Measurements from ENCODE around the gene HHIPL1. TPM values are rescaled to one million over a fixed set of nuclear protein-coding genes. Genes with fewer than 3 reads are reported as not detected.

HHIPL1 gene
- total RNA-seq, 1 experiment from 2014 or later, result 0.06 TPM

GRCh38 chr14:99602054-99602787 is 42.7 kb upstream of the HHIPL1 start:
- ChIA-PET CTCF (interaction anchor here (1.0 kb wide), 1 partner anchor 15 kb away, joined by 3 read pairs; no protein-coding TSS in a partner anchor), POLR2A (ENCODE audit: low non-redundant PET) (no interaction called here)
- BruUV-seq (replicated peaks), result TSS peak; percentile 40
- Histone ChIP-seq H3K4me1 (ENCODE audit: insufficient read depth, low read length, poor library complexity, severe bottlenecking) (peaks cover 24% of the 10 kb centered on the region), H3K4me3 (ENCODE audit: low read depth, low read length, poor library complexity, severe bottlenecking) (peak overlapping the region; percentile 85), H3K9me3 (ENCODE audit: low read depth, low read length, poor library complexity, severe bottlenecking) (no peaks in the 10 kb centered on the region), H3K27ac (ENCODE audit: low read depth, low read length, poor library complexity, severe bottlenecking) (peak overlapping the region; percentile 45), H3K27me3 (replicated peaks; ENCODE audit: insufficient read depth, low read depth, low read length, poor library complexity) (no peaks in the 10 kb centered on the region), H3K36me3 (ENCODE audit: insufficient read depth, low read length, poor library complexity, severe bottlenecking) (no peaks in the 10 kb centered on the region)
- TF ChIP-seq EZH2 (IDR thresholded peaks at IDR 0.05; ENCODE audit: borderline replicate concordance, low read depth, low read length, poor library complexity, severe bottlenecking) (no peak), CTCF (conservative IDR thresholded peaks at IDR 0.05; ENCODE audit: low read depth, low read length) (no peak)
- intact Hi-C loops (cut with micrococcal nuclease; ENCODE audit: unreplicated experiment), result no loop called here
- peak; percentile 40 for DNase-seq (ENCODE audit: low spot score)

- no peak for DNase-seq (ENCODE audit: low spot score)
- H3K4me1 ChIP-seq (ENCODE audit: insufficient read depth, low read length, poor library complexity, severe bottlenecking), result peaks cover 24% of the 10 kb centered on the region
- no peaks in the 10 kb centered on the region for H3K27me3 ChIP-seq (replicated peaks; ENCODE audit: insufficient read depth, low read depth, low read length, poor library complexity)
- no peaks in the 10 kb centered on the region for H3K36me3 ChIP-seq (ENCODE audit: insufficient read depth, low read length, poor library complexity, severe bottlenecking)
- ChIA-PET POLR2A (ENCODE audit: low non-redundant PET) (no interaction called here), CTCF (interaction anchor here (0.6 kb wide), 1 partner anchor 251 kb away, joined by 11 read pairs; no protein-coding TSS in a partner anchor)
- TF ChIP-seq CTCF (conservative IDR thresholded peaks at IDR 0.05; ENCODE audit: low read depth, low read length), result no peak
- no peak for TF ChIP-seq EZH2 (IDR thresholded peaks at IDR 0.05; ENCODE audit: borderline replicate concordance, low read depth, low read length, poor library complexity, severe bottlenecking)
- intact Hi-C loops (cut with micrococcal nuclease; ENCODE audit: unreplicated experiment), result no loop called here
- peak overlapping the region; percentile 85 for H3K4me3 ChIP-seq (ENCODE audit: low read depth, low read length, poor library complexity, severe bottlenecking)
- H3K27ac ChIP-seq (ENCODE audit: low read depth, low read length, poor library complexity, severe bottlenecking), result no peak overlapping the region
- no peaks in the 10 kb centered on the region for H3K9me3 ChIP-seq (ENCODE audit: low read depth, low read length, poor library complexity, severe bottlenecking)
- no TSS peak for BruUV-seq (replicated peaks)
Measured at GRCh38 chr14:99602788-99603415, 42.0 kb upstream of the HHIPL1 start.

GRCh38 chr14:99603471-99604277 is 41.3 kb upstream of the HHIPL1 start, which contains the start of gene CCDC85C:
TSS of gene CCDC85C (minus strand) at chr14:99604207. CDS start at chr14:99603959, 248 bp downstream.
- no peaks in the 10 kb centered on the region for H3K27me3 ChIP-seq (replicated peaks; ENCODE audit: insufficient read depth, low read depth, low read length, poor library complexity)
- POLR2A ChIA-PET (ENCODE audit: low non-redundant PET), result interaction anchor here (0.6 kb wide), 1 partner anchor 229 kb away, joined by 3 read pairs; no protein-coding TSS in a partner anchor
- H3K4me1 ChIP-seq (ENCODE audit: insufficient read depth, low read length, poor library complexity, severe bottlenecking), result peaks cover 24% of the 10 kb centered on the region
- peak; percentile 58 for DNase-seq (ENCODE audit: low spot score)
- no peaks in the 10 kb centered on the region for H3K36me3 ChIP-seq (ENCODE audit: insufficient read depth, low read length, poor library complexity, severe bottlenecking)
- peak within 1 kb of the TSS; percentile 89 for H3K27ac ChIP-seq (ENCODE audit: low read depth, low read length, poor library complexity, severe bottlenecking)
- H3K4me3 ChIP-seq (ENCODE audit: low read depth, low read length, poor library complexity, severe bottlenecking), result peak within 1 kb of the TSS; percentile 85
- no peaks in the 10 kb centered on the region for H3K9me3 ChIP-seq (ENCODE audit: low read depth, low read length, poor library complexity, severe bottlenecking)
- TF ChIP-seq CTCF (conservative IDR thresholded peaks at IDR 0.05; ENCODE audit: low read depth, low read length) (no peak), EZH2 (IDR thresholded peaks at IDR 0.05; ENCODE audit: borderline replicate concordance, low read depth, low read length, poor library complexity, severe bottlenecking) (no peak)
- no TSS peak for BruUV-seq (replicated peaks)
- intact Hi-C loops (cut with micrococcal nuclease; ENCODE audit: unreplicated experiment), result loop anchor here (2.0 kb wide), 2 partner anchors 73 to 79 kb away; no protein-coding TSS in a partner anchor
- CTCF ChIA-PET, result interaction anchor here (0.6 kb wide), 1 partner anchor 252 kb away, joined by 11 read pairs; no protein-coding TSS in a partner anchor

All from A673 (cell line).